HG03565 (cell line): Measurements from ENCODE around the gene CASK.

Source experiments
- ATAC-seq: cut with Tn5 transposase; IDR thresholded peaks from one replicate; pipeline ENCODE4 v1.9.1; 2021; ENCODE audit warnings: mild to moderate bottlenecking, moderate library complexity; ENCODE audit not compliant: unreplicated experiment

Gene CASK

GRCh38 chrX:41912923-41913322 is 10.4 kb downstream of the CASK start:
- no peak for ATAC-seq

DNA sequence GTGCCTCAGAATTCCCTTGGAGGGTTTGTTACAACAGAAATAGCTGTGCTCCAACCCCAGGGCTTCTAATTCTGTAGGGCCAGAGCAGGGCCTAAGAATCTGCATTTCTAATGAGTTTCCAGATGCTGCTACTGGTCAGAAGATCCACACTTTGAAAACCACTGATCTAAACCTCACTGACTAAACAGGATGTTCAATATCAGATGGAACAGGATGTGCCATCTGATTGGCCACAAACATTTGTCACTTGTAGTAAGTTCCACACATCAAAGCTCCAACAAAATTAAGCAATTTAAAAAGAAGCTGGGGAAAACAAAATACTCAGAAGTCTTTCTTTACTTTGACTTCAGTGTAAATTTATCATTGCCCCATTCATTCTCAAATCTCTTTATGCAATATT is 14.3 kb downstream of the CASK start:
- no peak for ATAC-seq

- no peak for ATAC-seq
Measured at GRCh38 chrX:41906515-41907187, 16.7 kb downstream of the CASK start.

GRCh38 chrX:41903544-41903943 is 19.8 kb downstream of the CASK start:
- no peak for ATAC-seq

- ATAC-seq = no peak
Measured at GRCh38 chrX:41900321-41900720, 23.0 kb downstream of the CASK start.

DNA sequence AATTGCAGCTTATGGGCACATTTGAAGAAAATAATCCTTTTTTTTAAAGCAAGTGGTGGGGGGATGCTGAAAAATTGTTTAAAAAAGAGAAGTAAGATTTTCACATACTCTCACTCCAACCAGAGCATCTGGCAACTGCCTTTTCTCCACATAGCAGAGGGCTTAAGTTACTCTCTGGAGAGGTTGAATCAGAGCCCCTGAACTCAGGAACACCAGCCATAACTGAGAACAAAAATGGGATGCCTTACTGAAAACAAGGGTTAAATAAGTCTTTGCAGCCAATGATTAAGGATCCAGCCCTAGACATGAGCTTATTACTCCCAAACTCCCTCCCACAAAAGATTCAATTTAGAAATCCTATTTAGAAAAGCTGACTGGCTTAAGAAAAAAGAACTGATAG is 27.5 kb downstream of the CASK start:
- ATAC-seq = no peak

- no peak for ATAC-seq
Measured at GRCh38 chrX:41890026-41890423, 33.3 kb downstream of the CASK start.

DNA sequence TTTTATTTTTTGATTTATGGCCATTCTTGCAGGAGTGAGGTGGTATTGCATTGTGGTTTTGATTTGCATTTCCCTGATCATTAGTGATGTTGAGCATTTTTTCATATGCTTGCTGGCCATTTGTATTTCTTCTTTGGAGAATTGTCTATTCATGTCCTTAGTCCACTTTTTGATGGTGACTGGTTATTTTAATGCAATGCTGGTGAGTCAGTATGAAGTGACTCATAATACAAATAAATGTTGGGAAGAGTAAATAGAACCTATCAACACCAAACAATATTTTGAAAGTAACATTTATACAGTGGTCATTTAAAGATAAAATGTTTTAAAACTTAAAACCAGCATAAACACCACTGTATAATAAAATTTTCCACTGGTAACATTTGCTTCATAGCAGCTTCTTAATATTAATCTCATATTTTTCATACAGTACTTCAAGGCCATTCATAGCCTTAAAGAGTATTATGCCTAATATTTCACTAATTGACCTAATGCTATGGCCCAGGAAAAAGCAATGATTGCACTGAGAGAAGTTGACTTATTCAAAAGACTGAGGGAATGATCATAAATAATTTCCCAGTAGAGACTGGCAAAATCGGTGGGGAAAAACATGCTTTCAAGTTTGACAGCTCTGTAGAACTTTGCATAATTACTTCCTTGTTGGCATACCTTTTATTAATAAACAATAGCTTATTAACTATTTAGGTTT is 33.9 kb downstream of the CASK start:
- ATAC-seq = no peak

- ATAC-seq = no peak
Measured at GRCh38 chrX:41887691-41888090, 35.7 kb downstream of the CASK start.

- no peak for ATAC-seq
Measured at GRCh38 chrX:41885724-41886123, 37.6 kb downstream of the CASK start.

GRCh38 chrX:41881166-41881565 is 42.2 kb downstream of the CASK start:
- ATAC-seq = no peak

- no peak for ATAC-seq
Measured at GRCh38 chrX:41877167-41877566, 46.2 kb downstream of the CASK start.

DNA sequence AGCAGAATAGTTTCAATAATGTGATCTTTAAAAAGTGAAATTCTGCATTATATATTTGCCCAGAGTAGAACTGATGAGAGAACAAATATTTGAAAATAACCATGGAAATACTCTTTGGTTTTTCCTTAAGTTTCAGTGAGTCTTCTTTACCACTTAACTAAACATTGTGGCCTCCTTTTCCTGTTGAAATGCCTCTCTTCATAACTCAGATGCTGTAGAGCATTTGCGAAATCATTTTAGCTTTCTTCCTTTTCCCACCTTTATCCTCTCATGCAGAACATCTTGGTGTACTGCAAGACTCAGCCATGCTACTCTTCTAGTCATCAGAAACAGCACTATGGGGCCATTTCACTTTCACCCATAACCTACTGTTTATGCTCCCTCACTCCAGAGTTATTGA is 48.2 kb downstream of the CASK start:
- ATAC-seq = no peak

DNA sequence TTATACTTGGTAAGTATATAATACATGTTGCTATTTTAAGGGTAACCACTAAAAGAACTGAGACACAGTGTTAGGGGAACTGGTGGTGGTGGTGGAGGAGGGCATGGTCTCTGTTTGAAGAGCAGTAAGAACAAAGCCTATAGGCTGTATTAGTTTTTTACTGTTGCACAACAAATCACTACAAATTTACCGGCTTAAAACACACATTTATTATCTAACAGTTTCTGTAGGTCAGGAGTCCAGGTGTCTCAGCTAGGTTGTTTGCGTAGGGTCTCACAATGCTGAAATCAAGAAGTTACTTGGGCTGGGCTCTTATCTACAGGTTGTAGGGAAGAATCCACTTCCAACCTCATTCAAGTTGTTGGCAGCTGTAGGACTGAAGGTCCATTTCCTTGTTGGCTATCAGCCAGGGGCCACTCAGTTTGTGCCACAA is 52.6 kb downstream of the CASK start:
- no peak for ATAC-seq

GRCh38 chrX:41868392-41868977 is 54.9 kb downstream of the CASK start:
- ATAC-seq = no peak

- ATAC-seq = no peak
Measured at GRCh38 chrX:41863343-41864203, 59.8 kb downstream of the CASK start.

DNA sequence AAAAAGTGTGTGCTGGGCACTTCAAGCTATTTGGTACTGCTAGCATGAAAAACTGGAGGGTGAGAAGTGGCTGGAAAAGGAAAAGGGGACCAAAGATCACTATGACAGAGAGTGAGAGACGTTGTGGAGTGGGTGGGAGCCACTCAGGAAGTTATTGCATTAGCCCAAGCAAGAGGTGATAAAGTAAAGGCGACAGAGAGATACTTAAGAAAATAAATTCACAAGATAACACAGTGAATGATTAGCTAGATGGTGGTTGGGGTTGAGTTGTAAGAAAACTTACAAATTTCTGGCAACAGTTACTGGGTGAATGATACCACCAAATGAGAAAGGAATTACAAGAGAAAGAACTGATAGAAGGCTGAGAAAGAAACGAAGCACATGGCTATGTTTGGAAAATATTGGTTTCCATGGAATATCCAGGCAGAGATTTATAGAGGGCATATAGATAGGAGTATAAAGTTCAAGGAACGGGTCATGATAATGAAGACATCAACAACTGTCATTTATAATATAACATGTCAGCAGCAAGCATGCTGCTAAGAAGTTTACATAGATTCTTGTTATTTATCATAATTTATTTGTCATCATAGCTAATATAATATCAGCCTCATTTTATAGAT is 60.7 kb downstream of the CASK start:
- ATAC-seq = no peak

- ATAC-seq = no peak
Measured at GRCh38 chrX:41858161-41858775, 65.1 kb downstream of the CASK start.

DNA sequence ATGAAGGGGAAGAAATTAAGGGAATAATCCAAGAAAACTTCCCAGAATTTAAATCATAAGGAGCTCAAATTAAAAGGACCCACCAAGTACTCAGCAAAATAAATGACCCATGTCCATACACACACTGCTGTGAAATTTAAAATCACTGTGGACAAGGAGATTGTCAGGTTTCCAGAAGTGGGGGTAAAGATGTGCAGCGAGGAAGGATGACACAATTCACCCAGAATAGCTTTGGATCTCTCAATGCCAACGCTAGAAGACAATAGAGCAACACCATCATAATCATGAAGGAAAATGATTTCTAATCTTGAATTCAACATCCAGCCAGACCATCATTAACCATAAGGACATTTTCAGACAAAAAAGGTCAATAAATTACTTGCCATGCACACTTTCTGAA is 65.7 kb downstream of the CASK start:
- no peak for ATAC-seq

GRCh38 chrX:41846714-41847113 is 76.6 kb downstream of the CASK start:
- ATAC-seq = no peak
